SK-N-SH treated with all-trans-retinoic acid at 6 μM for 48 hours (cell line): Measurements from ENCODE around the gene SQSTM1.

Source experiments
- CREB5 ChIP-seq: fragments of 250-450 bp; sonication (Bioruptor Pico); IDR thresholded peaks from 2 replicates; pipeline ENCODE4 v1.5.1; 2020; ENCODE audit warnings: low read depth, mild to moderate bottlenecking, moderate library complexity
- PPARA ChIP-seq: fragments of 250-450 bp; sonication (Bioruptor Pico); IDR thresholded peaks from 2 replicates; pipeline ENCODE4 v1.5.0; 2020; ENCODE audit warnings: mild to moderate bottlenecking, borderline replicate concordance
- RARB ChIP-seq: fragments of 250-450 bp; sonication (Bioruptor Pico); IDR thresholded peaks from 2 replicates; pipeline ENCODE4 v1.8.0; 2021; ENCODE audit warnings: mild to moderate bottlenecking, moderate library complexity
- ZFP3 ChIP-seq: fragments of 250-450 bp; sonication (Bioruptor Pico); IDR thresholded peaks from 2 replicates; pipeline ENCODE4 v1.5.0; 2020; ENCODE audit warnings: mild to moderate bottlenecking, moderate library complexity
- ZFP30 ChIP-seq: fragments of 450-650 bp; formaldehyde crosslinking; IDR thresholded peaks from 2 replicates; pipeline ENCODE4 v1.5.0; 2022; ENCODE audit warnings: mild to moderate bottlenecking, moderate library complexity
- TF ChIP-seq, protein P1 (sequence below): fragments of 250-450 bp; sonication (Bioruptor Pico); IDR thresholded peaks from 2 replicates; pipeline ENCODE4 v1.8.0; 2020; ENCODE audit warnings: mild to moderate bottlenecking, moderate library complexity, borderline replicate concordance
- TF ChIP-seq, protein P2 (sequence below): fragments of 250-450 bp; sonication (Bioruptor Pico); IDR thresholded peaks from 2 replicates; pipeline ENCODE4 v1.8.0; 2021; ENCODE audit warnings: low read depth, mild to moderate bottlenecking, moderate library complexity, borderline replicate concordance

- TF ChIP-seq CREB5 (CRISPR knock-in tag) (no peak), ZFP30 (CRISPR knock-in tag) (no peak), PPARA (CRISPR knock-in tag) (no peak), RARB (CRISPR knock-in tag) (no peak), ZFP3 (CRISPR knock-in tag) (no peak)
- TF ChIP-seq, protein P1, sequence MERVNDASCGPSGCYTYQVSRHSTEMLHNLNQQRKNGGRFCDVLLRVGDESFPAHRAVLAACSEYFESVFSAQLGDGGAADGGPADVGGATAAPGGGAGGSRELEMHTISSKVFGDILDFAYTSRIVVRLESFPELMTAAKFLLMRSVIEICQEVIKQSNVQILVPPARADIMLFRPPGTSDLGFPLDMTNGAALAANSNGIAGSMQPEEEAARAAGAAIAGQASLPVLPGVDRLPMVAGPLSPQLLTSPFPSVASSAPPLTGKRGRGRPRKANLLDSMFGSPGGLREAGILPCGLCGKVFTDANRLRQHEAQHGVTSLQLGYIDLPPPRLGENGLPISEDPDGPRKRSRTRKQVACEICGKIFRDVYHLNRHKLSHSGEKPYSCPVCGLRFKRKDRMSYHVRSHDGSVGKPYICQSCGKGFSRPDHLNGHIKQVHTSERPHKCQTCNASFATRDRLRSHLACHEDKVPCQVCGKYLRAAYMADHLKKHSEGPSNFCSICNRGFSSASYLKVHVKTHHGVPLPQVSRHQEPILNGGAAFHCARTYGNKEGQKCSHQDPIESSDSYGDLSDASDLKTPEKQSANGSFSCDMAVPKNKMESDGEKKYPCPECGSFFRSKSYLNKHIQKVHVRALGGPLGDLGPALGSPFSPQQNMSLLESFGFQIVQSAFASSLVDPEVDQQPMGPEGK (CRISPR knock-in tag) = no peak
- TF ChIP-seq, protein P2, sequence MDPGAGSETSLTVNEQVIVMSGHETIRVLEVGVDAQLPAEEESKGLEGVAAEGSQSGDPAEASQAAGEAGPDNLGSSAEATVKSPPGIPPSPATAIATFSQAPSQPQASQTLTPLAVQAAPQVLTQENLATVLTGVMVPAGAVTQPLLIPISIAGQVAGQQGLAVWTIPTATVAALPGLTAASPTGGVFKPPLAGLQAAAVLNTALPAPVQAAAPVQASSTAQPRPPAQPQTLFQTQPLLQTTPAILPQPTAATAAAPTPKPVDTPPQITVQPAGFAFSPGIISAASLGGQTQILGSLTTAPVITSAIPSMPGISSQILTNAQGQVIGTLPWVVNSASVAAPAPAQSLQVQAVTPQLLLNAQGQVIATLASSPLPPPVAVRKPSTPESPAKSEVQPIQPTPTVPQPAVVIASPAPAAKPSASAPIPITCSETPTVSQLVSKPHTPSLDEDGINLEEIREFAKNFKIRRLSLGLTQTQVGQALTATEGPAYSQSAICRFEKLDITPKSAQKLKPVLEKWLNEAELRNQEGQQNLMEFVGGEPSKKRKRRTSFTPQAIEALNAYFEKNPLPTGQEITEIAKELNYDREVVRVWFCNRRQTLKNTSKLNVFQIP (CRISPR knock-in tag) = no peak
These were observed 2.6 kb upstream of the SQSTM1 start for GRCh38 chr5:179817890-179818745.
